K562 (cell line): Measurements from ENCODE around the gene NFYC. TPM values are rescaled to one million over a fixed set of nuclear protein-coding genes. Genes with fewer than 3 reads are reported as not detected.

Experiments
- HDAC3 ChIP-seq: fragments of 450-650 bp; IDR thresholded peaks from 2 replicates; pipeline ENCODE4 v1.6.1; 2018; ENCODE audit warnings: borderline replicate concordance, mild to moderate bottlenecking, moderate library complexity; ENCODE audit not compliant: partially characterized antibody
- IFI16 ChIP-seq: fragments of 250-450 bp; sonication (Bioruptor Pico); IDR thresholded peaks from 2 replicates; pipeline ENCODE4 v2.1.2; 2022; ENCODE audit warnings: mild to moderate bottlenecking, inconsistent platforms
- MCM7 ChIP-seq, 2 experiments: fragments of 450-650 bp; IDR thresholded peaks; 2 replicates each; pipeline ENCODE4 v1.6.1; 2016 to 2018
- MNT ChIP-seq, 2 experiments: fragments of 450-650 bp; conservative IDR thresholded peaks; 2 replicates each; pipeline ENCODE4 v1.6.1; 2017; ENCODE audit warnings: mild to moderate bottlenecking in 2 of 2, moderate library complexity in 2 of 2
- NEUROD1 ChIP-seq: fragments of 150-350 bp; IDR thresholded peaks from 2 replicates; pipeline ENCODE4 v1.6.1; 2014; ENCODE audit warnings: borderline replicate concordance, low read length, low read depth; ENCODE audit not compliant: partially characterized antibody
- TAF9B ChIP-seq: fragments of 450-650 bp; IDR thresholded peaks from 2 replicates; pipeline ENCODE4 v1.6.1; 2018; ENCODE audit warnings: mild to moderate bottlenecking; ENCODE audit not compliant: partially characterized antibody
- ZNF347 ChIP-seq: fragments of 450-650 bp; formaldehyde crosslinking; IDR thresholded peaks from 2 replicates; pipeline ENCODE4 v1.4.0; 2020; ENCODE audit warnings: low read depth, mild to moderate bottlenecking, moderate library complexity
- ZSCAN32 ChIP-seq: fragments of 450-650 bp; formaldehyde crosslinking; IDR thresholded peaks from 2 replicates; pipeline ENCODE4 v1.4.0; 2020; ENCODE audit warnings: mild to moderate bottlenecking, moderate library complexity
- polyA plus RNA-seq, 8 experiments: library from polyadenylated mRNA; depleted of rRNA in 4 of 8; stranded (reverse) in 5 of 8; unstranded in 3 of 8; fragments of >200 nt; fragmentation: Nextera tagmentation in 2 of 8; fragmentation: Illumina TruSeq in 1 of 8; extraction: Ambion mirVana in 2 of 8; extraction: Trizol in 1 of 8; gene quantifications; 2 replicates each; pipeline versions ENCODE4 v1.2.1 to v1.2.3, GENCODE V29; 2011 to 2014; ENCODE audit warnings: inconsistent platforms in 1 of 8, missing spikeins in 1 of 8
- total RNA-seq, 7 experiments: library from RNA; depleted of rRNA in 6 of 7; stranded (reverse); fragments of >200 nt in 6 of 7; fragmentation: Illumina TruSeq in 2 of 7; extraction: Trizol in 2 of 7; gene quantifications; 2 replicates each; pipeline versions ENCODE4 v1.2.1 to v1.2.3, GENCODE V29; 2011 to 2021; ENCODE audit warnings: low replicate concordance in 1 of 7

Gene NFYC
- total and polyA plus RNA-seq, 9 of the 15 experiments (the other 6 are each of a cell fraction or from before 2014, with no cell fraction given) = 4.8 to 59.8 (median 41.1) TPM

DNA sequence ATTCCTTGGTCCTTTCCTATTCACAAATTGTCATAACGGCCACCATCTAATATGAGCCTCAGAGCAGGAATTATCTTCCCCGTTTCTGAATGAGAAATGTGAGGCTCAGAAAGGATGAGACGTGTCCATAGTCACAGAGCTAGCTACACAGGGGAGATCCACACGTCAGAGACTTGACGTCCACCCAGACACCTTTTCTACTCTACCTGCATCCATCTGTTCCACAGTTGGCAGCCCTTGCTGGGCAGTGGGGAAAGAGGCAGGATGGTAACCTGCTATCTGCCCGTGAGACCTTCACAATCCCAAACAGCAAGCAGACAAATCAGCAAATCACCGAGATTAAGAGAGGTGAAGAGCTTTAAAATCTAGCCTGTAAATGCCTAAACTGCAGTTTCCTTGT lies 34.5 kb upstream of the NFYC start (continued):
- TF ChIP-seq TAF9B (no peak), MNT (conservative IDR thresholded peaks at IDR 0.05) (no peak), IFI16 (CRISPR knock-in tag) (no peak), ZNF347 (CRISPR knock-in tag) (no peak), MCM7 (IDR thresholded peaks at IDR 0.05) (no peak), NEUROD1 (no peak), ZSCAN32 (CRISPR knock-in tag) (no peak), HDAC3 (no peak)
